SK-N-MC (cell line): Measurements from ENCODE around the gene FHAD1.

ENCODE experiments used
- EZH2 ChIP-seq: fragments of 200-600 bp; sonication (generic); IDR thresholded peaks from one replicate; pipeline ENCODE4 v1.6.1; 2017; ENCODE audit warnings: antibody characterized with exemption
- POLR2AphosphoS5 ChIP-seq: IDR thresholded peaks from 2 replicates; pipeline ENCODE4 v1.6.1; 2012; ENCODE audit warnings: mild to moderate bottlenecking, low read depth, low read length, borderline replicate concordance

GRCh38 chr1:15225461-15225860, 21.6 kb upstream of the FHAD1 start:
- TF ChIP-seq EZH2 (no peak), POLR2AphosphoS5 (no peak)
